OCI-LY1 (cell line): ENCODE measurements around the gene FHIT.

Source experiments
- H2AFZ ChIP-seq: fragments of 200-600 bp; sonication (generic), shearing (Covaris generic); 2 replicates; pipeline ENCODE4 v1.6.0; 2014; ENCODE audit warnings: antibody characterized with exemption, mild to moderate bottlenecking, low read length
- H3F3A ChIP-seq: fragments of 200-600 bp; sonication (generic), shearing (Covaris generic); 2 replicates; pipeline ENCODE4 v1.6.0; 2014; ENCODE audit warnings: mild to moderate bottlenecking, antibody characterized with exemption, low read length, moderate library complexity; ENCODE audit not compliant: insufficient read depth
- H3K27ac ChIP-seq: fragments of 200-600 bp; sonication (generic); 2 replicates; pipeline ENCODE4 v1.5.1; 2014; ENCODE audit warnings: low read length, mixed run types, mild to moderate bottlenecking, low read depth; ENCODE audit not compliant: poor library complexity, severe bottlenecking
- H3K27me3 ChIP-seq: fragments of 200-600 bp; sonication (generic); 2 replicates; pipeline ENCODE4 v1.6.0; 2014; ENCODE audit warnings: antibody characterized with exemption, mild to moderate bottlenecking, low read length, moderate library complexity; ENCODE audit not compliant: insufficient read depth
- H3K36me3 ChIP-seq: fragments of 200-600 bp; sonication (generic); 2 replicates; pipeline ENCODE4 v1.6.1; 2014; ENCODE audit warnings: mild to moderate bottlenecking, antibody characterized with exemption, low read length, moderate library complexity, mixed read lengths; ENCODE audit not compliant: insufficient read depth
- H3K4me1 ChIP-seq: fragments of 200-600 bp; sonication (generic); 2 replicates; pipeline ENCODE4 v1.5.1; 2014; ENCODE audit warnings: mild to moderate bottlenecking, low read length, moderate library complexity; ENCODE audit not compliant: insufficient read depth, severe bottlenecking
- H3K4me2 ChIP-seq: fragments of 200-600 bp; sonication (generic), shearing (Covaris generic); 2 replicates; pipeline ENCODE4 v1.6.1; 2014; ENCODE audit warnings: low read length
- H3K4me3 ChIP-seq: fragments of 200-600 bp; sonication (generic); 2 replicates; pipeline ENCODE4 v1.5.1; 2014; ENCODE audit warnings: low read length, low read depth, mild to moderate bottlenecking, mixed read lengths; ENCODE audit not compliant: poor library complexity, severe bottlenecking
- H3K79me2 ChIP-seq: fragments of 200-600 bp; shearing (Covaris generic); 2 replicates; pipeline ENCODE4 v1.6.1; 2016; ENCODE audit warnings: mixed run types, low read length, mixed read lengths; ENCODE audit not compliant: insufficient read depth
- H3K9ac ChIP-seq: fragments of 200-600 bp; sonication (generic), shearing (Covaris generic); 2 replicates; pipeline ENCODE4 v1.6.1; 2014; ENCODE audit warnings: mild to moderate bottlenecking, low read length, mixed read lengths
- H3K9me2 ChIP-seq: fragments of 200-600 bp; sonication (generic), shearing (Covaris generic); 2 replicates; pipeline ENCODE4 v1.6.1; 2014; ENCODE audit warnings: low read depth, mild to moderate bottlenecking, low read length, mixed read lengths
- H3K9me3 ChIP-seq: fragments of 200-600 bp; shearing (Covaris generic); 2 replicates; pipeline ENCODE4 v1.6.1; 2014; ENCODE audit warnings: low read length, mixed read lengths
- H4K20me1 ChIP-seq: fragments of 200-600 bp; sonication (generic), shearing (Covaris generic); 2 replicates; pipeline ENCODE4 v1.6.0; 2016; ENCODE audit warnings: mild to moderate bottlenecking, low read length; ENCODE audit not compliant: insufficient read depth
- EZH2 ChIP-seq: fragments of 200-600 bp; sonication (generic), shearing (Covaris generic); IDR thresholded peaks from 2 replicates; pipeline ENCODE4 v1.8.0; 2017; ENCODE audit warnings: borderline replicate concordance, mixed run types, mild to moderate bottlenecking, antibody characterized with exemption, low read length, moderate library complexity, mixed read lengths
- TF ChIP-seq, protein P1 (sequence below): fragments of 200-600 bp; sonication (generic), shearing (Covaris generic); IDR thresholded peaks from 2 replicates; pipeline ENCODE4 v1.5.1; 2017; ENCODE audit warnings: mild to moderate bottlenecking, antibody characterized with exemption, low read length, moderate library complexity, mixed read lengths

The FHIT gene

GRCh38 chr3:60600848-60601247 is 650.4 kb downstream of the FHIT start:
- H3K4me2 ChIP-seq: no peak overlapping the region
- H2AFZ ChIP-seq: no peak overlapping the region
- H3K9me3 ChIP-seq: no peaks in the 10 kb centered on the region
- no peaks in the 10 kb centered on the region for H3F3A ChIP-seq
- no peaks in the 10 kb centered on the region for H3K79me2 ChIP-seq
- no peak overlapping the region for H3K4me3 ChIP-seq
- no peaks in the 10 kb centered on the region for H3K36me3 ChIP-seq
- no peaks in the 10 kb centered on the region for H3K9me2 ChIP-seq
- H3K27me3 ChIP-seq: no peaks in the 10 kb centered on the region
- H4K20me1 ChIP-seq: no peaks in the 10 kb centered on the region
- no peak overlapping the region for H3K27ac ChIP-seq
- H3K4me1 ChIP-seq: no peaks in the 10 kb centered on the region
- TF ChIP-seq, protein P1, sequence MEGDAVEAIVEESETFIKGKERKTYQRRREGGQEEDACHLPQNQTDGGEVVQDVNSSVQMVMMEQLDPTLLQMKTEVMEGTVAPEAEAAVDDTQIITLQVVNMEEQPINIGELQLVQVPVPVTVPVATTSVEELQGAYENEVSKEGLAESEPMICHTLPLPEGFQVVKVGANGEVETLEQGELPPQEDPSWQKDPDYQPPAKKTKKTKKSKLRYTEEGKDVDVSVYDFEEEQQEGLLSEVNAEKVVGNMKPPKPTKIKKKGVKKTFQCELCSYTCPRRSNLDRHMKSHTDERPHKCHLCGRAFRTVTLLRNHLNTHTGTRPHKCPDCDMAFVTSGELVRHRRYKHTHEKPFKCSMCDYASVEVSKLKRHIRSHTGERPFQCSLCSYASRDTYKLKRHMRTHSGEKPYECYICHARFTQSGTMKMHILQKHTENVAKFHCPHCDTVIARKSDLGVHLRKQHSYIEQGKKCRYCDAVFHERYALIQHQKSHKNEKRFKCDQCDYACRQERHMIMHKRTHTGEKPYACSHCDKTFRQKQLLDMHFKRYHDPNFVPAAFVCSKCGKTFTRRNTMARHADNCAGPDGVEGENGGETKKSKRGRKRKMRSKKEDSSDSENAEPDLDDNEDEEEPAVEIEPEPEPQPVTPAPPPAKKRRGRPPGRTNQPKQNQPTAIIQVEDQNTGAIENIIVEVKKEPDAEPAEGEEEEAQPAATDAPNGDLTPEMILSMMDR: no peak
- TF ChIP-seq EZH2: no peak
- H3K9ac ChIP-seq: no peak overlapping the region

DNA sequence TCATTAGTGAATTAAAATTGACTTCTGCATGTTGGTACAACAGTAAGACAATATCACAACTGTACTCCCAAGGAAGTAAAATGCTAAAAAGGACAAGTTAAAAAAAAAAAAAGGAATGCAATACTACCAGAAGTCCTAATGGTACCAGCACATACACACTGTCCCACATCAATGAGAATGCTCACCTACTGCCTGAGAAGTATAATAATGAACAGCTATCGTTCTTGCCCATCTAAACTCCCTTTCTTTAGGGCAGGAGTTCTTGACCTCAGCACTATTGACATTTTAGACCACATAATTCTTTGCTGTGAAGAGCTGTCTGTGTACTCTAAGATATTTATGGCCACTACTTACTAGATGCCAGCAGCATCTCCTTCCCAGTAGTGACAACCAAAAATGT is 651.7 kb downstream of the FHIT start:
- H3K4me3 ChIP-seq: no peak overlapping the region
- no peaks in the 10 kb centered on the region for H3K9me3 ChIP-seq
- no peak overlapping the region for H3K9ac ChIP-seq
- TF ChIP-seq EZH2: no peak
- TF ChIP-seq, protein P1: no peak
- H3K4me2 ChIP-seq: no peak overlapping the region
- H2AFZ ChIP-seq: no peak overlapping the region
- H3K9me2 ChIP-seq: no peaks in the 10 kb centered on the region
- no peaks in the 10 kb centered on the region for H3F3A ChIP-seq
- H3K36me3 ChIP-seq: no peaks in the 10 kb centered on the region
- H3K79me2 ChIP-seq: no peaks in the 10 kb centered on the region
- peaks cover 3% of the 10 kb centered on the region for H3K4me1 ChIP-seq
- no peak overlapping the region for H3K27ac ChIP-seq
- H3K27me3 ChIP-seq: no peaks in the 10 kb centered on the region
- no peaks in the 10 kb centered on the region for H4K20me1 ChIP-seq

DNA sequence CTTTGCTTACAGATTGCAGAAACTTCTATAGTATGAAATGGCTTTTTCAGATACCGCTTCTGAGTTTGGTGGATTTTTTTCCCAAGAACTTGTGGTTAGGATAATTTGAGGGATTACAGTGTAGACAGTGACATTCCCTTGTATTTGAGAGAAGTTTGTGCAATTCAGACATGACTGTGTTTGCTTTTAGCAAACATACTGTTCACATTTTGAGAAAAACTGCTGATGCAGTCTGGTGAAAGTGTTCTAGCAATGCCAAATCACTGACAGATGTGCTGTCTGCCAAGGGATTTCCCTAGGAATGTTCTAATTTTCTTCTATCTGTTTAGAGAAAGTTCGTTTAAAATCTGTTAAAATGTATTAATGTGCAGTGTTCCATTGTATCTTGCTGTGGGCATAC is 652.6 kb downstream of the FHIT start:
- TF ChIP-seq, protein P1: no peak
- no peak for TF ChIP-seq EZH2
- H3K4me2 ChIP-seq: no peak overlapping the region
- no peaks in the 10 kb centered on the region for H3K9me3 ChIP-seq
- H3K9me2 ChIP-seq: no peaks in the 10 kb centered on the region
- H2AFZ ChIP-seq: no peak overlapping the region
- H3K36me3 ChIP-seq: no peaks in the 10 kb centered on the region
- H3K79me2 ChIP-seq: no peaks in the 10 kb centered on the region
- peaks cover 12% of the 10 kb centered on the region for H3K4me1 ChIP-seq
- no peaks in the 10 kb centered on the region for H3K27me3 ChIP-seq
- H3K9ac ChIP-seq: no peak overlapping the region
- H4K20me1 ChIP-seq: no peaks in the 10 kb centered on the region
- no peak overlapping the region for H3K4me3 ChIP-seq
- H3K27ac ChIP-seq: no peak overlapping the region
- H3F3A ChIP-seq: no peaks in the 10 kb centered on the region
